ENCODE results near the gene MBD3L1.

- no peak for TF ChIP-seq CTCF (IDR thresholded peaks at IDR 0.05; ENCODE audit: low read depth, low read length, poor library complexity, severe bottlenecking)
- no peak for TF ChIP-seq EZH2phosphoT487 (IDR thresholded peaks at IDR 0.05; ENCODE audit: borderline replicate concordance, low read length)
These were observed 395 bp upstream of the MBD3L1 start for GRCh38 chr19:8831832-8832131.

Data from DOHH2 (cell line).